SK-N-SH treated with all-trans-retinoic acid at 6 μM for 48 hours (cell line): ENCODE measurements around the gene RAET1G.

ENCODE experiments used
- ATAC-seq: fragments of 200-7000 bp; cut with Tn5 transposase; 3 replicates; pipeline ENCODE4 v1.9.1; 2020; ENCODE audit warnings: mild to moderate bottlenecking, moderate library complexity
- ARNTL ChIP-seq: fragments of 450-650 bp; formaldehyde crosslinking; IDR thresholded peaks from 2 replicates; pipeline ENCODE4 v1.5.0; 2020; ENCODE audit warnings: low read depth, mild to moderate bottlenecking, moderate library complexity, borderline replicate concordance
- BACH2 ChIP-seq: fragments of 250-450 bp; sonication (Bioruptor Pico); IDR thresholded peaks from 2 replicates; pipeline ENCODE4 v1.9.0; 2021; ENCODE audit warnings: mild to moderate bottlenecking, borderline replicate concordance
- CSDC2 ChIP-seq: fragments of 250-450 bp; sonication (Bioruptor Pico); IDR thresholded peaks from 2 replicates; pipeline ENCODE4 v1.5.0; 2020; ENCODE audit warnings: mild to moderate bottlenecking, moderate library complexity
- ESRRG ChIP-seq: fragments of 250-450 bp; sonication (Bioruptor Pico); IDR thresholded peaks from 2 replicates; pipeline ENCODE4 v1.6.1; 2021; ENCODE audit warnings: mild to moderate bottlenecking
- GLIS3 ChIP-seq: fragments of 250-450 bp; sonication (Bioruptor Pico); IDR thresholded peaks from 2 replicates; pipeline ENCODE4 v1.5.0; 2020; ENCODE audit warnings: mild to moderate bottlenecking, moderate library complexity
- ISL1 ChIP-seq: fragments of 250-450 bp; sonication (Bioruptor Pico); IDR thresholded peaks from 2 replicates; pipeline ENCODE4 v2.1.2; 2022; ENCODE audit warnings: mild to moderate bottlenecking, moderate library complexity
- OSR1 ChIP-seq: fragments of 250-450 bp; sonication (Bioruptor Pico); IDR thresholded peaks from 2 replicates; pipeline ENCODE4 v1.8.0; 2022; ENCODE audit warnings: moderate library complexity, mild to moderate bottlenecking, inconsistent platforms
- PPARA ChIP-seq: fragments of 250-450 bp; sonication (Bioruptor Pico); IDR thresholded peaks from 2 replicates; pipeline ENCODE4 v1.5.0; 2020; ENCODE audit warnings: mild to moderate bottlenecking, borderline replicate concordance
- RARB ChIP-seq: fragments of 250-450 bp; sonication (Bioruptor Pico); IDR thresholded peaks from 2 replicates; pipeline ENCODE4 v1.8.0; 2021; ENCODE audit warnings: mild to moderate bottlenecking, moderate library complexity
- SNAI2 ChIP-seq: fragments of 250-450 bp; sonication (Bioruptor Pico); IDR thresholded peaks from 2 replicates; pipeline ENCODE4 v1.5.0; 2020; ENCODE audit warnings: mild to moderate bottlenecking, moderate library complexity
- TCF4 ChIP-seq: fragments of 250-450 bp; sonication (Bioruptor Pico); IDR thresholded peaks from 2 replicates; pipeline ENCODE4 v1.8.0; 2021; ENCODE audit warnings: mild to moderate bottlenecking, moderate library complexity, borderline replicate concordance
- ZFP3 ChIP-seq: fragments of 250-450 bp; sonication (Bioruptor Pico); IDR thresholded peaks from 2 replicates; pipeline ENCODE4 v1.5.0; 2020; ENCODE audit warnings: mild to moderate bottlenecking, moderate library complexity
- ZFP30 ChIP-seq: fragments of 450-650 bp; formaldehyde crosslinking; IDR thresholded peaks from 2 replicates; pipeline ENCODE4 v1.5.0; 2022; ENCODE audit warnings: mild to moderate bottlenecking, moderate library complexity
- ZNF565 ChIP-seq: fragments of 450-650 bp; formaldehyde crosslinking; conservative IDR thresholded peaks from 2 replicates; pipeline ENCODE4 v1.5.0; 2020; ENCODE audit warnings: low read depth, mild to moderate bottlenecking, moderate library complexity
- ZNF70 ChIP-seq: fragments of 450-650 bp; formaldehyde crosslinking; IDR thresholded peaks from 2 replicates; pipeline ENCODE4 v1.5.0; 2020; ENCODE audit warnings: mild to moderate bottlenecking, moderate library complexity
- ZNF8 ChIP-seq: fragments of 450-650 bp; formaldehyde crosslinking; IDR thresholded peaks from 2 replicates; pipeline ENCODE4 v1.5.0; 2020; ENCODE audit warnings: mild to moderate bottlenecking, moderate library complexity
- TF ChIP-seq, protein P1 (sequence below): fragments of 250-450 bp; sonication (Bioruptor Pico); IDR thresholded peaks from 2 replicates; pipeline ENCODE4 v1.5.1; 2020; ENCODE audit warnings: low read depth, mild to moderate bottlenecking, moderate library complexity
- TF ChIP-seq, protein P2 (sequence below): fragments of 250-450 bp; sonication (Bioruptor Pico); IDR thresholded peaks from 2 replicates; pipeline ENCODE4 v1.8.0; 2021; ENCODE audit warnings: low read depth, mild to moderate bottlenecking, moderate library complexity, borderline replicate concordance
- TF ChIP-seq, protein P3 (sequence below): fragments of 250-450 bp; sonication (Bioruptor Pico); IDR thresholded peaks from 2 replicates; pipeline ENCODE4 v1.5.1; 2021; ENCODE audit warnings: mild to moderate bottlenecking, moderate library complexity
- TF ChIP-seq, protein P4 (sequence below): fragments of 250-450 bp; sonication (Bioruptor Pico); IDR thresholded peaks from 2 replicates; pipeline ENCODE4 v1.8.0; 2020; ENCODE audit warnings: mild to moderate bottlenecking, moderate library complexity, borderline replicate concordance

RAET1G gene

DNA sequence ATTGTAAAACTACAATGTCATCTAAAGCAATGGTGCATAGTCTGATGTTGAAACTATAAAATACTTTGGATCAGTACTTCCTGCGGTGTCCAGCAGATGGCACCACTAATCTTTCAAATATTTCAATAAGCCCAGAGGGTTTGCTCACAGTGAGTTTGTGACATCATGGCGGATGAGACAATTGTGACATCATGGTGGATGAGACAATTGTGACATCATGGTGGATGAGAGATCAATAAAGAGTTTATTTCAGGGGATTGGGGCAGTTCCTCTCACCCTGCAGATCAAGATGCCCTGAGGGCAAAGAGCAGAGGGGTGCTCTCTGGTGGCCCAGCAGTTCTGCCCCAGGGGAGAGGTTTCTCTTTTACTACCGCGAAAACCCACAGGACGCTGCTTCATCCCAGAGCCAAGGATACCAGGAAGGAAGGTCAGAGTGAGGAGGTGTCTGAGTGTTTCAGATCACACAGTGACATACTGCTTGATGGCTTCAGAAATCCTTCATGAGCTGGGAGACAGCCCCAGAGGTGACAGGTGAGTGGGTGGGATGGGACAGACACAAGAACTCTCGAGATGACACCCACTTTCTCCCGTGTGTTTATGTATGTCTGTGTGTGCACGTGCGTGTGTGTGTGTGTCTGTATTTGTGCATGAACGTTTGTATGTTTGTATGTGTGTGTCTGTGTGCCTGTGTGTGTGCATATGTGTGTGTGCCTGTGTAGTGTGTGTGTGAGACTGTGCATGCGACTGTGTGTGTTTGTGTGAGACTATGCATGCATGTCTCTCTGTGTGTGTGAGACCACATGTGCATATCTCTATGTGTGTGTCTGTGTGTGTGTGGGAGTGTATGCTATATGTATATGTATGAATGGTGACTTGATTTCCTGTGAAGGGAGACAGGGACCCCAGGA is 11.6 kb upstream of the RAET1G start (continued):
- TF ChIP-seq, protein P1, sequence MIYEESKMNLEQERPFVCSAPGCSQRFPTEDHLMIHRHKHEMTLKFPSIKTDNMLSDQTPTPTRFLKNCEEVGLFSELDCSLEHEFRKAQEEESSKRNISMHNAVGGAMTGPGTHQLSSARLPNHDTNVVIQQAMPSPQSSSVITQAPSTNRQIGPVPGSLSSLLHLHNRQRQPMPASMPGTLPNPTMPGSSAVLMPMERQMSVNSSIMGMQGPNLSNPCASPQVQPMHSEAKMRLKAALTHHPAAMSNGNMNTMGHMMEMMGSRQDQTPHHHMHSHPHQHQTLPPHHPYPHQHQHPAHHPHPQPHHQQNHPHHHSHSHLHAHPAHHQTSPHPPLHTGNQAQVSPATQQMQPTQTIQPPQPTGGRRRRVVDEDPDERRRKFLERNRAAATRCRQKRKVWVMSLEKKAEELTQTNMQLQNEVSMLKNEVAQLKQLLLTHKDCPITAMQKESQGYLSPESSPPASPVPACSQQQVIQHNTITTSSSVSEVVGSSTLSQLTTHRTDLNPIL: no peak
- no peak for TF ChIP-seq CSDC2 (CRISPR knock-in tag)
- TF ChIP-seq ESRRG (CRISPR knock-in tag): no peak
- TF ChIP-seq, protein P2, sequence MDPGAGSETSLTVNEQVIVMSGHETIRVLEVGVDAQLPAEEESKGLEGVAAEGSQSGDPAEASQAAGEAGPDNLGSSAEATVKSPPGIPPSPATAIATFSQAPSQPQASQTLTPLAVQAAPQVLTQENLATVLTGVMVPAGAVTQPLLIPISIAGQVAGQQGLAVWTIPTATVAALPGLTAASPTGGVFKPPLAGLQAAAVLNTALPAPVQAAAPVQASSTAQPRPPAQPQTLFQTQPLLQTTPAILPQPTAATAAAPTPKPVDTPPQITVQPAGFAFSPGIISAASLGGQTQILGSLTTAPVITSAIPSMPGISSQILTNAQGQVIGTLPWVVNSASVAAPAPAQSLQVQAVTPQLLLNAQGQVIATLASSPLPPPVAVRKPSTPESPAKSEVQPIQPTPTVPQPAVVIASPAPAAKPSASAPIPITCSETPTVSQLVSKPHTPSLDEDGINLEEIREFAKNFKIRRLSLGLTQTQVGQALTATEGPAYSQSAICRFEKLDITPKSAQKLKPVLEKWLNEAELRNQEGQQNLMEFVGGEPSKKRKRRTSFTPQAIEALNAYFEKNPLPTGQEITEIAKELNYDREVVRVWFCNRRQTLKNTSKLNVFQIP (CRISPR knock-in tag): no peak
- TF ChIP-seq, all 23 proteins: peak for 0

DNA sequence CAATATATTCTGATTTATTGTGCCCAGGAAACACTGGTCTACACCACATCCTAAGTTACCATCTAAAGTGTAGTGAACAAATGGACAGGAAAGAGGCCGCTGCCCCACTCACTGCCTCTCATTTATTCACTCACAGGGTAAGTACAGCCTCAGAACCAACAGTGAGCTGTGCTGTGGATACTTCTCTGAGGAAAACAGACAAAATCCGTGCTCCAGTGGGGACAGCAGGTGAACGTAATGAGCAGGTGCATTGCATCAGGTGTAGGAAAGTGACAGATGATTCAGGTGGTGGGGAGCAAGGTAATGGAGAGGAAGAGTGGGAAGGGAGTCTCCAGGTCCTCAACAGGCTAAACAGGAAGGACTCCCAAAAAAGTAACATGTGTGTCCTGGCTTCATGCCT is 10.5 kb upstream of the RAET1G start:
- TF ChIP-seq, protein P1: no peak
- TF ChIP-seq TCF4 (CRISPR knock-in tag): no peak
- TF ChIP-seq ZFP30 (CRISPR knock-in tag): no peak
- no peak for TF ChIP-seq GLIS3 (CRISPR knock-in tag)
- TF ChIP-seq, protein P2 (CRISPR knock-in tag): no peak
- TF ChIP-seq ZNF70 (CRISPR knock-in tag): no peak
- ATAC-seq: no peak

DNA sequence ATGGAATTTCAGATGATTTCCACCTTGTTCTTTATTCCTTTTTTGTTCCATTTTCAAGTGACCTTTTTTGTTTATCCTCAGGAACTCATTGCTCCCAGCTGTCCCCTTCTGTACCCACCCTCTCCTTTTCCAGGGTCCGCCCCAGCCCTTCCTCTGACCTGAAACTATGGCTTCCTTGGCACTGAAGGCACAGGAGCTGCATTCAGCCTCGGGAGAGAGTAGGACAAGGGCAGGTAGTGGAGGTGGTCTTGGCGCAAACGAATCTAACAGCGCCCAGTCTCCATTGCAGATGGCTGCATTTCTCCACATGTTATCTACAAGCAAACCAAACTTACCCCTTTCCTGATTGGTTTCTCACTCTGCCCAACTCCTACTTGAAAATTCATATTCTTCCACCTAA is 10.1 kb upstream of the RAET1G start:
- ATAC-seq: no peak
- TF ChIP-seq ISL1 (CRISPR knock-in tag): no peak
- no peak for TF ChIP-seq ARNTL (CRISPR knock-in tag)
- TF ChIP-seq ZFP30 (CRISPR knock-in tag): no peak
- no peak for TF ChIP-seq PPARA
- no peak for TF ChIP-seq ZNF565
- no peak for TF ChIP-seq TCF4 (CRISPR knock-in tag)
- TF ChIP-seq BACH2 (CRISPR knock-in tag): no peak
- no peak for TF ChIP-seq OSR1 (CRISPR knock-in tag)
- no peak for TF ChIP-seq ZFP3 (CRISPR knock-in tag)
- TF ChIP-seq SNAI2 (CRISPR knock-in tag): no peak
- no peak for TF ChIP-seq RARB (CRISPR knock-in tag)
- TF ChIP-seq, protein P3, sequence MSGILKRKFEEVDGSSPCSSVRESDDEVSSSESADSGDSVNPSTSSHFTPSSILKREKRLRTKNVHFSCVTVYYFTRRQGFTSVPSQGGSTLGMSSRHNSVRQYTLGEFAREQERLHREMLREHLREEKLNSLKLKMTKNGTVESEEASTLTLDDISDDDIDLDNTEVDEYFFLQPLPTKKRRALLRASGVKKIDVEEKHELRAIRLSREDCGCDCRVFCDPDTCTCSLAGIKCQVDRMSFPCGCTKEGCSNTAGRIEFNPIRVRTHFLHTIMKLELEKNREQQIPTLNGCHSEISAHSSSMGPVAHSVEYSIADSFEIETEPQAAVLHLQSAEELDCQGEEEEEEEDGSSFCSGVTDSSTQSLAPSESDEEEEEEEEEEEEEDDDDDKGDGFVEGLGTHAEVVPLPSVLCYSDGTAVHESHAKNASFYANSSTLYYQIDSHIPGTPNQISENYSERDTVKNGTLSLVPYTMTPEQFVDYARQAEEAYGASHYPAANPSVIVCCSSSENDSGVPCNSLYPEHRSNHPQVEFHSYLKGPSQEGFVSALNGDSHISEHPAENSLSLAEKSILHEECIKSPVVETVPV: no peak
- TF ChIP-seq ZNF8 (CRISPR knock-in tag): no peak
- no peak for TF ChIP-seq ESRRG (CRISPR knock-in tag)

DNA sequence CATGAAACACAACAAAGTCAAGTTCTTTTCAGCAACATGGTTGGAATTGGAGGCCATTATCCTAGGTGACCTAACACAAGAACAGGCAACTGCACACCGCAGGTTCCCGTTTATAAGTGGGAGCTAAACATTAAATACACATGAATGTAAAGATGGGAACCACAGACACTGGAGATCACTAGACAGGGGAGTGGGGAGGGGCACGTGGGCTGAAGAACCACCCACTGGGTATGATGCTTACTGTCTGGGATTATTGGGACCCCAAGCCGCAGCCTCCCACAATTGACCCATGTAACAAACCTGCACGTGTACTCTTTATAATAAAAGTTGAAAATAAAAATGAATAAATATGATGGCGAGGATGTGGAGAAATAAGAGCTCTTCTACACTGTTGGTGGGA is 8.6 kb upstream of the RAET1G start:
- ATAC-seq: no peak
- TF ChIP-seq, protein P4, sequence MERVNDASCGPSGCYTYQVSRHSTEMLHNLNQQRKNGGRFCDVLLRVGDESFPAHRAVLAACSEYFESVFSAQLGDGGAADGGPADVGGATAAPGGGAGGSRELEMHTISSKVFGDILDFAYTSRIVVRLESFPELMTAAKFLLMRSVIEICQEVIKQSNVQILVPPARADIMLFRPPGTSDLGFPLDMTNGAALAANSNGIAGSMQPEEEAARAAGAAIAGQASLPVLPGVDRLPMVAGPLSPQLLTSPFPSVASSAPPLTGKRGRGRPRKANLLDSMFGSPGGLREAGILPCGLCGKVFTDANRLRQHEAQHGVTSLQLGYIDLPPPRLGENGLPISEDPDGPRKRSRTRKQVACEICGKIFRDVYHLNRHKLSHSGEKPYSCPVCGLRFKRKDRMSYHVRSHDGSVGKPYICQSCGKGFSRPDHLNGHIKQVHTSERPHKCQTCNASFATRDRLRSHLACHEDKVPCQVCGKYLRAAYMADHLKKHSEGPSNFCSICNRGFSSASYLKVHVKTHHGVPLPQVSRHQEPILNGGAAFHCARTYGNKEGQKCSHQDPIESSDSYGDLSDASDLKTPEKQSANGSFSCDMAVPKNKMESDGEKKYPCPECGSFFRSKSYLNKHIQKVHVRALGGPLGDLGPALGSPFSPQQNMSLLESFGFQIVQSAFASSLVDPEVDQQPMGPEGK (CRISPR knock-in tag): no peak
- TF ChIP-seq ZNF8 (CRISPR knock-in tag) (no peak), RARB (CRISPR knock-in tag) (no peak), ZNF565 (no peak)
